BJ (cell line): ENCODE data around the gene CLK4. TPM values are rescaled to one million over a fixed set of nuclear protein-coding genes. Genes with fewer than 3 reads are reported as not detected.

ENCODE experiments used
- CTCF ChIA-PET: fragments of 350-600 bp; formaldehyde crosslinking; extraction: SDS; loops from one replicate; lab custom pipeline; 2021; ENCODE audit warnings: antibody characterized with exemption, inconsistent platforms; lab: Yijun Ruan, JAX
- POLR2A ChIA-PET: fragments of 300-600 bp; sonication (Branson Sonifier 250); formaldehyde crosslinking; extraction: SDS; loops from one replicate; lab custom pipeline; 2021; ENCODE audit warnings: antibody characterized with exemption; lab: Charles Lee
- DNase-seq: peaks from one replicate; pipeline ENCODE4 v3.0.0-alpha.2; 2011; ENCODE audit warnings: low read depth
- H3K27me3 ChIP-seq: 2 replicates; pipeline ENCODE4 v1.6.0; 2011; ENCODE audit warnings: low read length; ENCODE audit not compliant: control insufficient read depth, insufficient read depth
- H3K36me3 ChIP-seq: 2 replicates; pipeline ENCODE4 v1.5.1; 2011; ENCODE audit warnings: low read length; ENCODE audit not compliant: control insufficient read depth, insufficient read depth
- H3K4me3 ChIP-seq: 2 replicates; pipeline ENCODE4 v1.5.1; 2011; ENCODE audit warnings: low read depth, mild to moderate bottlenecking, control low read depth, low read length
- polyA plus RNA-seq: library from polyadenylated mRNA; depleted of rRNA; stranded (reverse); fragments of >200 nt; gene quantifications from 2 replicates; pipeline ENCODE4 v1.2.3, GENCODE V29; 2011
- TF ChIP-seq, protein P1 (sequence below): IDR thresholded peaks from 2 replicates; pipeline ENCODE4 v1.5.1; 2011; ENCODE audit warnings: low read depth, mild to moderate bottlenecking, control low read depth, inconsistent platforms, low read length, moderate library complexity; ENCODE audit not compliant: insufficient read depth

CLK4 gene
- polyA plus RNA-seq, 1 experiment = 12.4 TPM

DNA sequence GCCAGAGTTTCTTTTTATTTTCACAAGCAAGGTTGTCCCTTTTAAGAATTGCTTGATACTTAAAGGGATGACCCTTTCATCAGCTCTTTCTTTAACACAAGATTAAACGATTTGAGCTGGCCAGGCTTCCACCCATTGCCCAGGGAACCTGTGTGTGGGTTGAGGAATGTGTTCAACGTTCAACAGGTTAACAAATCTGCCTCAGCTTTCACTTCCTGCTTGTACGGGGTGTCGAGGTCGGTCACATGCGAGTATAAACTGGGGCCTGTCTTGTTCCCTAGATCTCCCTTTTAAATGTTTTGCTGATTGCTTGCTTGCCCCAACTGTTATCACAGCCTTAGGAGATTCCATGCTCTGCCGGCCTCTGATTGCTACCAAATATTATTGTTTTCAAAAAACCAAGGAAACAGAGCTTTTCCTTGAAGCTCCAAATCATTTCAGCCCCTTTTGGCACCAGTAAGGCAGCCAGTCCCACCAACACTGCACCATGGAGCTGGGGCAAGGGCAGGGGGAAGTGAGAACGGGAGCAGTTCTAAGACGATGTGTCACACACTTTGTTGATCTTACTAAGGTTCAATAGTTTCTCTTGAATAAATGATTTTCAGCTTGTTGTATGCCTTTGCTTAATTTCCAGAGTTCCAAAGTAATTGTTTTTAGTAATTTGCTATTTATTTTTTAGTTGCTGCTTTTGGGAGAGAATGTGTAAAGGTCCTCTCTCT, 10.7 kb upstream of the CLK4 start:
- no peaks in the 10 kb centered on the region for H3K36me3 ChIP-seq
- DNase-seq = no peak
- no peak overlapping the region for H3K4me3 ChIP-seq
- ChIA-PET CTCF (interaction anchor here (0.7 to 1.2 kb wide), 2 partner anchors 79 to 357 kb away, joined by 3 read pairs; no protein-coding TSS in a partner anchor), POLR2A (no interaction called here)
- peaks cover 3% of the 10 kb centered on the region for H3K27me3 ChIP-seq
- TF ChIP-seq, protein P1, sequence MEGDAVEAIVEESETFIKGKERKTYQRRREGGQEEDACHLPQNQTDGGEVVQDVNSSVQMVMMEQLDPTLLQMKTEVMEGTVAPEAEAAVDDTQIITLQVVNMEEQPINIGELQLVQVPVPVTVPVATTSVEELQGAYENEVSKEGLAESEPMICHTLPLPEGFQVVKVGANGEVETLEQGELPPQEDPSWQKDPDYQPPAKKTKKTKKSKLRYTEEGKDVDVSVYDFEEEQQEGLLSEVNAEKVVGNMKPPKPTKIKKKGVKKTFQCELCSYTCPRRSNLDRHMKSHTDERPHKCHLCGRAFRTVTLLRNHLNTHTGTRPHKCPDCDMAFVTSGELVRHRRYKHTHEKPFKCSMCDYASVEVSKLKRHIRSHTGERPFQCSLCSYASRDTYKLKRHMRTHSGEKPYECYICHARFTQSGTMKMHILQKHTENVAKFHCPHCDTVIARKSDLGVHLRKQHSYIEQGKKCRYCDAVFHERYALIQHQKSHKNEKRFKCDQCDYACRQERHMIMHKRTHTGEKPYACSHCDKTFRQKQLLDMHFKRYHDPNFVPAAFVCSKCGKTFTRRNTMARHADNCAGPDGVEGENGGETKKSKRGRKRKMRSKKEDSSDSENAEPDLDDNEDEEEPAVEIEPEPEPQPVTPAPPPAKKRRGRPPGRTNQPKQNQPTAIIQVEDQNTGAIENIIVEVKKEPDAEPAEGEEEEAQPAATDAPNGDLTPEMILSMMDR = no peak

DNA sequence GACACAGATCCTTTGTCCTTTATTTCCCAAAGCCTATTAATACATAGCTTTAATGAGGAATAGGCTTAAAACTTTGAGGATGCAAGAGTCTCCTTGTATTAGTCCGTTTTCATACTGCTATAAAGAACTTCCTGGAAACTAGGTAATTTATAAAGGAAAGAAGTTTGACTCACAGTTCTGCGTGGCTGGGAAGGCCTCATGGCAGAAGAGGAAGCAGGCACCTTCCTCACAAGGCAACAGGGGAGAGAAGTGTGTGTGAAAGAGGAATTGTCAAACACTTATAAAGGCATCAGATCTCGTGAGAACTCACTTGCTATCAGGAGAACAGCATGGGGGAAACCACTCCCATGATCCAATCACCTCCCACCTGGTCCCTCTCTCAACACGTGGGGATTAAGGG, 5.4 kb upstream of the CLK4 start:
- POLR2A ChIA-PET = no interaction called here
- peaks cover 4% of the 10 kb centered on the region for H3K27me3 ChIP-seq
- DNase-seq = no peak
- H3K4me3 ChIP-seq = no peak overlapping the region
- H3K36me3 ChIP-seq = no peaks in the 10 kb centered on the region
- TF ChIP-seq, protein P1 = no peak
- CTCF ChIA-PET = no interaction called here

DNA sequence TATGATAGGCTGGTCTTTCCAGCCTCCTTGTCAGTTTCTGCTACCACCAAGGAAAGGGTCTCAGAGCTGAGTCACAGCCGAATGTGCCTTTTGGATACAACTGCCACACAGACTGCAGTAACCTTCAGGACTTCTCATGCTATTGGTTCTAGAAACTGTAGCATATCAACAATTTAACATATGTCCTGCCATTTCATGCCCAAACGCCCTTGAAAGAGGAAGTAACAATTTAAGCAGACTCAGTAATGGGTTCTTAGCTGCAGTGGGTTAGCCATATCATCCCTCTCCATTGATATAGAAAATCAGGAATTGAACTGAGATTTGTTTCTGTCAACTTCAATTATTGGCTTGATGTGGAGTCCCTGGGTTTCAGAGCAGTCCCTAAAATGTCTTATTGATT, 4.1 kb upstream of the CLK4 start:
- Histone ChIP-seq H3K27me3 (peaks cover 4% of the 10 kb centered on the region), H3K36me3 (no peaks in the 10 kb centered on the region), H3K4me3 (no peak overlapping the region)
- ChIA-PET POLR2A (no interaction called here), CTCF (interaction anchor here (3.0 kb wide), 1 partner anchor 10 kb away, joined by 9 read pairs; no protein-coding TSS in a partner anchor)
- TF ChIP-seq, protein P1 = no peak
- no peak for DNase-seq

DNA sequence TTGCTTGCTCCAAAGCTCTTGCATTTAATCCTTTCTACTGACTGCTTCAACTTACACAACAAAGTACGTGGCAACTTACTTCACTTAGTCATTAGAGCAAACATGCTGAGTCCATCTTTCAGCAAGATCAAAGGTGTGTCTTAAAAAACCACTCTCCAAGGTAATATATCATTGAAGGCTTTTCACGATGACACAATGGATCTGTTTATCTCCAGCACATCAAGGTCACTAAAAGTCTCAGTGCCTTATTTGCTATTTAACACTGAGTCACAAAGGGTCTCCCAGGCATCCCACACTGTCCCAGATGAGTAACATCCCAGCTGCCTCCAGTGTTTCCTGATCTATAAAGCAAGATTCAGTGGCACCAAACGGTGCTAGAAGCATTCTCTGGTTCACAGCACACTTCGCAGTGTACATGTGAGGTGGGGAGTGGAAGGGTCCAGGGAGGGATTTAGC, 3.7 kb upstream of the CLK4 start:
- Histone ChIP-seq H3K36me3 (no peaks in the 10 kb centered on the region), H3K27me3 (peaks cover 4% of the 10 kb centered on the region), H3K4me3 (no peak overlapping the region)
- DNase-seq = no peak
- ChIA-PET CTCF (interaction anchor here (3.0 kb wide), 1 partner anchor 10 kb away, joined by 9 read pairs; no protein-coding TSS in a partner anchor), POLR2A (no interaction called here)
- TF ChIP-seq, protein P1 = no peak

DNA sequence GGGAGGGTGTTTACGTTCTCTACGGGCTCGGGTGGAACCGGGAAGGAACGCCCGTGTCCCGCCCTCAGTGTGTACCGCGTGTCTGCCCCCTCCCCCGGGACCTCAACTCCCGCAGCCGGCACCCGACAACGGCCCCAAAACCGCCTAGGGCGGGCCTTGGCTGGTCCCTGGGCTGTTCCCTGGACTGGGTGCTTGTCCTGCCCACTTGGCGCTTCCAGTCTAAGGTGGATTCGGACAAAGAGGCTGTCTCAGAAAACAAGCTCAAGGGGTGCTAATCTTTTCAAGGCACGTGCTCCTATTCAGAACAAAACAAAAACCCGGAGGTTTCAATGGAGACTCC, 379 bp upstream of the CLK4 start:
- ChIA-PET CTCF (no interaction called here), POLR2A (no interaction called here)
- TF ChIP-seq, protein P1 = no peak
- H3K4me3 ChIP-seq = peak overlapping the region; percentile 75
- DNase-seq = no peak
- H3K36me3 ChIP-seq = no peaks in the 10 kb centered on the region
- H3K27me3 ChIP-seq = no peaks in the 10 kb centered on the region
